Muscle of leg (tissue), 11 donors: ENCODE data around the gene MYRIP. TPM values are rescaled to one million over a fixed set of nuclear protein-coding genes. Genes with fewer than 3 reads are reported as not detected.
"Not testable (repeated sequence)": the region's sequence is repeated elsewhere in the genome, so short reads cannot be mapped to it uniquely, and the experiment has no call there.

Experiments used
- DNase-seq: peaks from one replicate; pipeline ENCODE4 v3.0.0; 2013
- H3K27ac ChIP-seq: one replicate; pipeline ENCODE4 v1.5.1; 2013; ENCODE audit warnings: mild to moderate bottlenecking, low read length, control low read depth
- H3K27me3 ChIP-seq: one replicate; pipeline ENCODE4 v1.6.1; 2013; ENCODE audit warnings: low read length; ENCODE audit not compliant: control insufficient read depth, insufficient read depth
- H3K36me3 ChIP-seq: one replicate; pipeline ENCODE4 v1.6.1; 2013; ENCODE audit warnings: low read length; ENCODE audit not compliant: control insufficient read depth, insufficient read depth
- H3K4me1 ChIP-seq: one replicate; pipeline ENCODE4 v1.6.1; 2013; ENCODE audit warnings: low read length; ENCODE audit not compliant: control insufficient read depth, insufficient read depth
- H3K4me3 ChIP-seq: one replicate; pipeline ENCODE4 v1.5.1; 2013; ENCODE audit warnings: low read length, control low read depth
- H3K9me3 ChIP-seq: replicated peaks from 2 replicates; pipeline ENCODE4 v1.6.1; 2013; ENCODE audit warnings: low read depth, low read length; ENCODE audit not compliant: control insufficient read depth
- WGBS: methylation state at CpG from one replicate; pipeline ENCODE4 v1.1.5; 2013; ENCODE audit warnings: missing lambda C conversion rate; ENCODE audit not compliant: insufficient coverage; 5-methylcytosine and 5-hydroxymethylcytosine counted together
- polyA plus RNA-seq, 8 donors: library from polyadenylated mRNA; unstranded; fragments of 120-200 nt; gene quantifications; one replicate each; pipeline versions ENCODE4 v1.2.1 to v1.2.3, GENCODE V29; 2013; ENCODE audit warnings: inconsistent platforms in 1 of 8, low replicate concordance in 1 of 8; ENCODE audit not compliant: insufficient read length in 8 of 8, insufficient read depth in 1 of 8
- total RNA-seq: library from RNA; stranded (reverse); fragments of 120-200 nt; gene quantifications from one replicate; pipeline ENCODE4 v1.2.4, GENCODE V29; 2013

Gene MYRIP
- total and polyA plus RNA-seq, 9 donors, result 0.43 to 1.3 (median 0.75) TPM

DNA sequence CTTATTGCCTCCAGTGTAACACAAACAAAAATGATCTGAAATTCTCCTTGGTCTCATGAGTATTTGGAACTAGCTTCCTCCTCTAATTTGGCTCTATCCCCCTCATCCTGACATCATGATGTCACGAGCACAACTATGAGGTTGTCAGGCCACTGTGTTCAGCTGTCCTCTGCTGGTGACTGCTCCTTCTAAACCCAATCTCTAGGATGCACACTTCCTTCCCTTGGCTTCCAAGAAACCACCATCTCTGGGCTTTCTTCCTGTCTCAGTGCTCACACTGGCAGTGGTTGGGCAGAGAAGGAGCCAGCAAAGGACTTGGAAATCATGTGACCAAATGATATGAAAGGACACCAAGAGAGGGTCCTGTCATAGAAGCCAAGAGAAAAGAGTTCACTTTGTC lies 469.4 kb downstream of the MYRIP start:
- no peaks in the 10 kb centered on the region for H3K36me3 ChIP-seq
- DNase-seq, result no peak
- no peaks in the 10 kb centered on the region for H3K4me1 ChIP-seq
- H3K4me3 ChIP-seq, result no peak overlapping the region
- no peak overlapping the region for H3K27ac ChIP-seq
- peaks cover 2% of the 10 kb centered on the region for H3K9me3 ChIP-seq
- H3K27me3 ChIP-seq, result no peaks in the 10 kb centered on the region
- 0% methylated on average over 1 of the region's 1 CpG for WGBS

DNA sequence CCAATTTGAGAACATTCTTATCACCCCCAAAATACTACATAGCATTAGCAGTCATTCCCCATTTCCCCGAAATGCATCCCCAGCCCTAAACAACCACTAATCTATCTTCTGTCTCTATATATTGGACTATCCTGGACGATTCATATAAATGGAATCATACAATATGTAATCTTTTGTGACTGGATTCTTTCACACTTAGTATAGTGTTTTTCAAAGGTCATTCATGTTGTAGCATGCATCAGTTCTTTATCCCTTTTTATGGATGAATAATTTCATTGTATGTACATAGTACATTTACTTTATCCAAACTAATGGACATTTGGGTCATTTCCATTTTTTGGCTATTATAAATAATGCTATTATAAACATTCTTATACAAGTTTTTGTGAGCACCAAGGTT lies 472.6 kb downstream of the MYRIP start:
- H3K36me3 ChIP-seq, result no peaks in the 10 kb centered on the region
- no peaks in the 10 kb centered on the region for H3K27me3 ChIP-seq
- WGBS, result no CpG with 5 or more reads among the region's 2 CpGs
- H3K4me1 ChIP-seq, result no peaks in the 10 kb centered on the region
- no peak for DNase-seq
- H3K4me3 ChIP-seq, result no peak overlapping the region
- H3K27ac ChIP-seq, result no peak overlapping the region
- peaks cover 2% of the 10 kb centered on the region for H3K9me3 ChIP-seq

DNA sequence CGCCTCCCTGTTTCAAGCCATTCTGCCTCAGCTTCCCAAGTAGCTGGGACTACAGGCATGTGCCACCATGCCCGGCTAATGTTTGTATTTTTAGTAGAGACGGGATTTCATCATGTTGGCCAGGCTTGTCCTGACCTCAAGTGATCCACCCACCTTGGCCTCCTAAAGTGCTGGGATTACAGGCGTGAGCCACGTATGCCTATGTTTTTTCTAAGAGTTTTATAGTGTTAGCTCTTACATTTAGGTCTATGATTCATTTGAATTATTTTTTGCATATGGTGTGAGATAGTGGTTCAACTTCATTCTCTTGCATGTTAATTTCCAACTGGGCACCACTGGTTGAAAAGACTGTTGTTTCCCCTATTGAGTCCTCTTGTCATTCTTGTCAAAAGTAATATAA lies 473.6 kb downstream of the MYRIP start:
- H3K9me3 ChIP-seq, H3K36me3 ChIP-seq, H3K4me1 ChIP-seq, DNase-seq, H3K27me3 ChIP-seq, H3K27ac ChIP-seq, H3K4me3 ChIP-seq: not testable (repeated sequence)
- WGBS, result 89% methylated on average over 2 of the region's 5 CpGs

DNA sequence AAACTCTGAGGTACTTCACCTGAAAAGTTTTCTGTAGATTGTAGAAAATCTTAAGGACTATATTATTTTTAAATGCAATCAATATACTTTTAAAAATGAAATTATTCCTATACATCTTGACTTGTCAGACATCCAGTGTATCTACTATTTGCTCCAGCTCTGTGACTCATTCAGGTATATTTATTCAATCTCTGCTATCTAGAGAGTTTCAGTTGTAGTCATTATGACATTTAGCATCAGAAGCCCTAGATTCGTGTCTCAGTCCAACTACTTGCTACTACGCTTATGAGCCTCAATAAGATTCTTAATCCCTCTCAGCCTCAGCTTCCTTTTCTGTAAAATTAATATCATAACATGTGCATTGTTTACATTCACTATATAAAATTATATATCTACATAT lies 477.8 kb downstream of the MYRIP start:
- Histone ChIP-seq H3K4me1 (no peaks in the 10 kb centered on the region), H3K9me3 (peaks cover 2% of the 10 kb centered on the region), H3K27ac (no peak overlapping the region), H3K27me3 (no peaks in the 10 kb centered on the region), H3K36me3 (no peaks in the 10 kb centered on the region), H3K4me3 (no peak overlapping the region)
- DNase-seq, result no peak
- whole genome bisulfite sequencing, result no CpG with 5 or more reads among the region's 2 CpGs

DNA sequence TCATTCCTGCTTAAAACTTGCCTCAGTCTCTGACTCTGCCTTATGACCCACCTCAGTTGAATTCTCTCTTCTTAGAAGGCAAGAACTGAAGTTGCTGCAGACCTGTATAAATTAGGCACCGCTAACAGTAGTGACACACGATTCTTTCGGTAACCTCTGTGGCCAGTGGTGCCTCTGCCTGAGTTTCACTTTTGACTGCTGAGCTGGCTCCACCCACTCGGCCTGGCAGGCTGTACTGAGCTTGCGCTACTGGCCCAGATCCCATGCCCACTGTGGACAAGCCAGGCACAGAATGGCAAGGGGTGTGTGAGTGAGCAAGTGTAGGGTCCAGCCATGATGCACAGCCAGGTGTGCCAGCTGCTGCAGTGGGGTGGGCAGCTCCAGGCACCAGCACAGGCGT lies 481.0 kb downstream of the MYRIP start:
- WGBS, result 96% methylated on average over 6 of the region's 6 CpGs
- peaks cover 4% of the 10 kb centered on the region for H3K36me3 ChIP-seq
- H3K9me3 ChIP-seq, result no peaks in the 10 kb centered on the region
- no peak overlapping the region for H3K4me3 ChIP-seq
- H3K27me3 ChIP-seq, result no peaks in the 10 kb centered on the region
- no peak for DNase-seq
- H3K4me1 ChIP-seq, result no peaks in the 10 kb centered on the region
- H3K27ac ChIP-seq, result no peak overlapping the region

DNA sequence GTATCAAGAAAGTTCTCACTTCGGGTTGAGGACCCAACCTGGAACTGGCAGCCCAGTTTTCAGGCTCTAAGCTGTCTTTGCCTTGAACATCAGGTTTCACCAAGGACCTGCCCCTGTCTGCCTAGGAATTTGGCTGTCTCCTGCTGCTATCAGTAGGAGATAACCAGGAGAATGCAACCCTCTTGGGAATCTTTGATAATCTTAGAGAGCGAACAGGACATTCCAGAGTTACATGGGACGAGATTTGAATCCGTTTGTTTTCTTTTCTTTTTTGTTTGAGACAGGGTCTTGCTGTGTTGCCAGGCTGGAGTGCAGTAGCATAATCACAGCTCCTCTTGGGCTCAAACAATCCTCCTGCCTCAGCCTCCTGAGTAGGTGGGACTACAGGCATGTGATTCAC lies 482.1 kb downstream of the MYRIP start:
- no peak overlapping the region for H3K4me3 ChIP-seq
- H3K36me3 ChIP-seq, result peaks cover 4% of the 10 kb centered on the region
- H3K27ac ChIP-seq, result no peak overlapping the region
- no peaks in the 10 kb centered on the region for H3K9me3 ChIP-seq
- DNase-seq, result no peak
- H3K27me3 ChIP-seq, result no peaks in the 10 kb centered on the region
- H3K4me1 ChIP-seq, result no peaks in the 10 kb centered on the region
- WGBS, result 82% methylated on average over 3 of the region's 4 CpGs

DNA sequence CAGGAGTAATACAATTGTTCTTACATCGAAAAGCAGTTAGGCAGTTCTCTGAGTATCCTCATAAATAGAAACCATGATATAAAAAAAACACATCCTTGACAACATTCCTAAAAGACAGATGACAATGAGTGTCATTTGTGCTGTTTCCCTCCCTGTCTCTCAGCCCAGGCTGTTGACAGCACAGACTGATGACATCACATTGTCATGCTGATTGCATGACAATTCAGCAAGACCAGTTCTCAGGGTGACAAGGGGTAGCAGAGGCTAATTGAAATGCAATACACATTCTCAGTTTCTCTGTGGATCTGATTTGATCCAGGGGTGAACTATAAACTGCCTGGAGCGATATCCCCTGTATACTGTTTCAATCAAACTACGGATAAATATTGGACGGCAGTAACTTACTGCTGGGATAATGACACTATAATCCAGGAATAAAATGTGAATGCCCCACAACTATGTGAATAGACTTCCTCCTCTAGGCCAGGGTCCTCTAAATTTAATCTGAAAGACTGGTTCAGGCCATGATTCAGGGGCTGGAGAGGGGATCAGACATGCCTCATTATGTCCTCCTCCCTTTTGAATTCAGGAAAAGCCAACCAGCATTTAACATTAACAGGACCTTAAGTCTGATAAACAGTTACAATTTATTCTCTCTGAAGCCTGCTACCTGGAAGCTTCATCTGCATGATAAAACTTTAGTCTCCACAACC lies 483.4 kb downstream of the MYRIP start:
- DNase-seq, result no peak
- Histone ChIP-seq H3K4me1 (no peaks in the 10 kb centered on the region), H3K4me3 (no peak overlapping the region), H3K27ac (no peak overlapping the region), H3K9me3 (no peaks in the 10 kb centered on the region), H3K36me3 (peaks cover 4% of the 10 kb centered on the region), H3K27me3 (no peaks in the 10 kb centered on the region)
- WGBS, result 20% methylated on average over 1 of the region's 4 CpGs

DNA sequence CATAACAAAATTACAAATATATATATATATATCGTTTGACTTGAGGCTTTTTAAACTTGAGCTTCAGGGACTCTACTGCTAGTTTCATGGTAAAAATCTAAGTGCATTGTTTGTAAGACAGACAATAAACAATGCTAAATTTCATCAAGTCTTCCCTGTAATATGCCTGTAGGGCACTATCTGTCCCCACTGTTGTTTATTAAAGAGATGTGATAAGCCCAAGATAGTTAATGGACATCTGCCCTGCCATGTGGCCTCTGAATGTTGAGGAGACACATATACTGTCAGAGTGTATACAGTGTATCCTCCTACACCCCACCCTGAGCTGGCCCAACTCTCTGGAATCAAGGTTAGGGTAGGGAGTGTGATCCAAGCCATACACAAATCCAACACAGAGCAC lies 485.0 kb downstream of the MYRIP start:
- H3K4me3 ChIP-seq, result no peak overlapping the region
- no CpG with 5 or more reads among the region's 1 CpG for WGBS

DNA sequence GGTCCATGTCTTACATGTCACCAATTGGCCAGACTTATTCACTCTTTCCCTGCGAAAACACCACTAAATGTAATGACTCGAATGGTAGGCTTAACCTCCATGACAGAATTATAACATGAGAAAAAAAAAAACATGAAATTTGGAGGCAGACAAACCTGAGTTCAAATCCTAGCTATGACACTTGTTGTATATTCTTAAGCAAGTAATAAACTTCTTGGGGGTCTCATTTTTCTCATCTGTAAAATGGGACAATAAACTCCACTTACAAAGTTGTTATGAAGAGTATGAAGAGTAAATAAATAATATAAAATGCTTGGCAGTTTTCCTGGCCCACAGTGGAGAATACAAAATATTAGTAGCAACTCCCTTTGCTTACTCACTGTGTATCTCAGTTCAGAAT lies 488.7 kb downstream of the MYRIP start:
- WGBS, result no CpG with 5 or more reads among the region's 2 CpGs
- no peak overlapping the region for H3K4me3 ChIP-seq
- DNase-seq, result no peak

More for the DNA sequence above, 485.0 kb downstream of the MYRIP start:
- DNase-seq, result no peak
- Histone ChIP-seq H3K27me3 (no peaks in the 10 kb centered on the region), H3K4me1 (no peaks in the 10 kb centered on the region), H3K36me3 (peaks cover 4% of the 10 kb centered on the region), H3K9me3 (no peaks in the 10 kb centered on the region), H3K27ac (no peak overlapping the region)

DNA sequence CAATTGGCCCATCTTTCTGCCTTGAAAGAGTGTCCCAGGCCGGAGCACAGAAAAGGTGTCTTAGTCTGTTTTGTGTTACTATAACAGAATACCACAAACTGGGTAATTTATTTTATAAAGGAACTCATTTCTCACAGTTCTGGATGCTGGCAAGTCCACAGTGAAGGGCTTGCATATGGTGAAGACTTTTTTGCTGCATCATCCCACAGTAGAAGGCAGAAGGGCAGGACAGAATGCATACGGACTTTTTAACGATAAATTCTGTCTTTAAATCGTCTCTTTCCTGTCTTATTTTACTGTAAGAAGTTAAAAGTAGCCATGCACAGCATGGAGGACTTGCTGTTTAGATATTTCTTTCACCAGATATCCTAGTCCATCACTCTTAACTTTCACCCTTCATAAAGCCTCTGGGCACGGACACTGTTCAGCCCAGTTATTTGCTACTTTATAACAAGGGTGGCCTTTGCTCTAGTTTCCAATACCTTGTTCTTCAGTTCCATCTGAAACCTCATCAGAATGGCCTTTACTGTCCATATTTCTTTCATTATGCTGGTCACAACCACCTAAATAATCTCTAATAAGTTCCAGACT lies 489.8 kb downstream of the MYRIP start:
- no peak for DNase-seq
- Histone ChIP-seq H3K27ac (no peak overlapping the region), H3K4me3 (no peak overlapping the region), H3K4me1 (peaks cover 2% of the 10 kb centered on the region), H3K9me3 (no peaks in the 10 kb centered on the region), H3K36me3 (peaks cover 7% of the 10 kb centered on the region), H3K27me3 (no peaks in the 10 kb centered on the region)
- WGBS, result 70% methylated on average over 1 of the region's 5 CpGs

More for the DNA sequence above, 488.7 kb downstream of the MYRIP start:
- no peaks in the 10 kb centered on the region for H3K9me3 ChIP-seq
- no peak overlapping the region for H3K27ac ChIP-seq
- H3K4me1 ChIP-seq, result peaks cover 2% of the 10 kb centered on the region
- H3K36me3 ChIP-seq, result peaks cover 7% of the 10 kb centered on the region
- H3K27me3 ChIP-seq, result no peaks in the 10 kb centered on the region
